ENCODE data around the gene DOC2B.
A peak's percentile ranks its signal among the peaks of the same experiment; 100 is the strongest.

DOC2B gene

DNA sequence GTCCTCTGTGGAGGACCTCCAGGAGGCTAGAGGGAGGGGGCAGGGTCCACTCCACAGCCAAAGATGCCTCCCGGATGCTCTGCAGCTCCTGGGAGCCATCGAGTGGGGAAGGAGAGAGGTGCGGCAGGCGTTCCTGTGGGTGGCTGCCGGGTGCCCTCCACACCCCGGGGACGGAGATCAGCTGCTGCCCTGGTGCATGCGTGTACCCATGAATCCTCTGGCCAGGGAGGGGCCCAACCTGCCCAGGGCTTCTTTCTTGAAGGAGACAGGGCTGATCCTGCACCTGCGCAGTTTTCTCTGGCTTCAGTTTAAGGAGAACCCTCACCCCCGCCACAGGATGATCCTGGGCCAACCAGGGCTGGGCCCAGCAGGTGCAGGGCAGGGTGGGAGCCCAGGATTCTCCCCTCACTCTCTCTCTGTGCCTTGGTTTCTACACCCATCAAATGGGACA lies 33.5 kb upstream of the DOC2B start:
- Histone ChIP-seq H3K4me2 (ENCODE audit: low read length) (peak overlapping the region; percentile 66; the same call in 1 of the 2 replicates), H3K4me1 (ENCODE audit: insufficient read depth, low read length, severe bottlenecking) (peaks cover 13% of the 10 kb centered on the region), H3K79me2 (ENCODE audit: insufficient read depth, low read length) (no peaks in the 10 kb centered on the region), H3K9me2 (ENCODE audit: low read depth, low read length) (no peaks in the 10 kb centered on the region), H3K9me3 (ENCODE audit: low read length) (no peaks in the 10 kb centered on the region), H2AFZ (ENCODE audit: low read length) (no peak overlapping the region), H3F3A (ENCODE audit: insufficient read depth, low read length) (no peaks in the 10 kb centered on the region), H3K27me3 (ENCODE audit: insufficient read depth, low read length) (no peaks in the 10 kb centered on the region), H3K36me3 (ENCODE audit: insufficient read depth, low read length) (no peaks in the 10 kb centered on the region), H3K4me3 (ENCODE audit: low read depth, low read length, poor library complexity, severe bottlenecking) (peak overlapping the region; percentile 43), H3K27ac (ENCODE audit: low read depth, low read length, poor library complexity, severe bottlenecking) (no peak overlapping the region), H3K9ac (ENCODE audit: low read length) (no peak overlapping the region), H4K20me1 (ENCODE audit: insufficient read depth, low read length) (no peaks in the 10 kb centered on the region)
- TF ChIP-seq EZH2 (IDR thresholded peaks at IDR 0.05; ENCODE audit: borderline replicate concordance, low read length): no peak
- TF ChIP-seq, protein P1, sequence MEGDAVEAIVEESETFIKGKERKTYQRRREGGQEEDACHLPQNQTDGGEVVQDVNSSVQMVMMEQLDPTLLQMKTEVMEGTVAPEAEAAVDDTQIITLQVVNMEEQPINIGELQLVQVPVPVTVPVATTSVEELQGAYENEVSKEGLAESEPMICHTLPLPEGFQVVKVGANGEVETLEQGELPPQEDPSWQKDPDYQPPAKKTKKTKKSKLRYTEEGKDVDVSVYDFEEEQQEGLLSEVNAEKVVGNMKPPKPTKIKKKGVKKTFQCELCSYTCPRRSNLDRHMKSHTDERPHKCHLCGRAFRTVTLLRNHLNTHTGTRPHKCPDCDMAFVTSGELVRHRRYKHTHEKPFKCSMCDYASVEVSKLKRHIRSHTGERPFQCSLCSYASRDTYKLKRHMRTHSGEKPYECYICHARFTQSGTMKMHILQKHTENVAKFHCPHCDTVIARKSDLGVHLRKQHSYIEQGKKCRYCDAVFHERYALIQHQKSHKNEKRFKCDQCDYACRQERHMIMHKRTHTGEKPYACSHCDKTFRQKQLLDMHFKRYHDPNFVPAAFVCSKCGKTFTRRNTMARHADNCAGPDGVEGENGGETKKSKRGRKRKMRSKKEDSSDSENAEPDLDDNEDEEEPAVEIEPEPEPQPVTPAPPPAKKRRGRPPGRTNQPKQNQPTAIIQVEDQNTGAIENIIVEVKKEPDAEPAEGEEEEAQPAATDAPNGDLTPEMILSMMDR (IDR thresholded peaks at IDR 0.05; ENCODE audit: low read length): no peak

DNA sequence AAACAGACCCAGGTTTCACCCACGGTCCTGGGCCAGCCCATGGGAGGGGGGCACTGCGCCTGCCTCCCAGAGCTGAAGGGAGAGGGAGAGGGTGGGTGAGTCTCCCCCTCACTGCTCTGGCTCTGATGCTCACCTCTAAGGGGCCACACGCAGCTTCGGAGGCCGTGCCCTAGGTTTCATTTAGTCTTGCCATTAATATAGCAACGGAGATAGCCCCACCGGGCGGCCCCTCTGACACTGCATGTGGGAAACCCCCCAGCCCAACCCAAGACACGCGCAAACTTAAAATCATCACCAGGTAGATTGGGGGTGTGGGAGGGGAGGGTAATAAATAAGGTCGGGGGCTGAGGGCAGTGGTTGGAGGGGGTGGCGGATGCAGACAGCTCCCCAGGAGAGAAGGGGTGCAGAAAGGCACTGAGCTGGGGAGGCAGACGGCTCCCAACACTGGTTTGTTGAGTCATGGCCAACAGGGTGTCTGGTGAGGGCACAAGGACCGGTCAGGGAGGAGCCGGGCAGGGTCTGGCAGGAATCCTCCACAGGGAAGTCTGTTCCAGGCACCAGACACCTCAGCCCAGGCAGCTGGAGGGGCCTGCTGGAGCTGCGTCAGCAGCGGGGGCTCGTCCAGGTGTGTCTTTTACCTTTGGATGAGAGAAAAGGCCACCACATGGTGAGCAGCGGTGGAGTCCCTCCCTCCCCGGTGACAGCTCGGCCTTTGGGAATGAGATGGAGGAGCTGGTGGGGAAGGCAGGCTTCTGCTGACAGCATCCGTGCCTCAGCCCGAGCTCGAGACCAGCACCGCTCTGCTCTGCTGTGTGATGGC lies 32.0 kb upstream of the DOC2B start:
- H3K4me3 ChIP-seq (ENCODE audit: low read depth, low read length, poor library complexity, severe bottlenecking): no peak overlapping the region
- no peak overlapping the region for H3K27ac ChIP-seq (ENCODE audit: low read depth, low read length, poor library complexity, severe bottlenecking)
- H3K4me1 ChIP-seq (ENCODE audit: insufficient read depth, low read length, severe bottlenecking): peaks cover 13% of the 10 kb centered on the region
- no peaks in the 10 kb centered on the region for H3K9me2 ChIP-seq (ENCODE audit: low read depth, low read length)
- H3K36me3 ChIP-seq (ENCODE audit: insufficient read depth, low read length): no peaks in the 10 kb centered on the region
- no peak overlapping the region for H3K4me2 ChIP-seq (ENCODE audit: low read length)
- no peaks in the 10 kb centered on the region for H3K79me2 ChIP-seq (ENCODE audit: insufficient read depth, low read length)
- no peak overlapping the region for H2AFZ ChIP-seq (ENCODE audit: low read length)
- TF ChIP-seq, protein P1 (IDR thresholded peaks at IDR 0.05; ENCODE audit: low read length): no peak
- TF ChIP-seq EZH2 (IDR thresholded peaks at IDR 0.05; ENCODE audit: borderline replicate concordance, low read length): no peak
- no peaks in the 10 kb centered on the region for H4K20me1 ChIP-seq (ENCODE audit: insufficient read depth, low read length)
- no peaks in the 10 kb centered on the region for H3K27me3 ChIP-seq (ENCODE audit: insufficient read depth, low read length)
- H3K9ac ChIP-seq (ENCODE audit: low read length): no peak overlapping the region
- no peaks in the 10 kb centered on the region for H3F3A ChIP-seq (ENCODE audit: insufficient read depth, low read length)
- H3K9me3 ChIP-seq (ENCODE audit: low read length): no peaks in the 10 kb centered on the region

DNA sequence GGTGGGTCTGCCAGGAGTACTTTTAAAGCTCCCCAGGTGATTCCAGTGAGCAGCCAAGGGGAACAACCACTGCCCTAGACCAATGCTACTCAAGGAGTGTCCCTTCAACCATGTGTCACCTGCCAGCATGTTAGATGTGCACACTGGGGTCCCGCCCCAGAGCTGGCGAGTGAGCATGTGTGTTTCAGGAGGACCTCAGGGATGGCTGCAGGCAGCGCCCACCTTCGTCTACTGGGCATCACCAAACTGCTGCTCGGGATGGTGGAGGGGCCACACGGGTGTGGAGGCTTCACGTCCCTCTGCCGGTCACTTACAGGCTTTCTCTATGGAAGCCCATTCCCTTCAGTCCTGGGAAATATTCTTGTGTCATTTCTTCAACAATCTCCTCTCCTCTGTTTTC lies 29.0 kb upstream of the DOC2B start:
- no peaks in the 10 kb centered on the region; the same call in 1 of the 2 replicates for H3K36me3 ChIP-seq (ENCODE audit: insufficient read depth, low read length)
- H3F3A ChIP-seq (ENCODE audit: insufficient read depth, low read length): no peaks in the 10 kb centered on the region
- no peak for TF ChIP-seq EZH2 (IDR thresholded peaks at IDR 0.05; ENCODE audit: borderline replicate concordance, low read length)
- TF ChIP-seq, protein P1 (IDR thresholded peaks at IDR 0.05; ENCODE audit: low read length): no peak
- no peak overlapping the region for H3K9ac ChIP-seq (ENCODE audit: low read length)
- no peaks in the 10 kb centered on the region for H4K20me1 ChIP-seq (ENCODE audit: insufficient read depth, low read length)
- no peaks in the 10 kb centered on the region for H3K79me2 ChIP-seq (ENCODE audit: insufficient read depth, low read length)
- H3K27me3 ChIP-seq (ENCODE audit: insufficient read depth, low read length): no peaks in the 10 kb centered on the region
- peaks cover 4% of the 10 kb centered on the region for H3K4me1 ChIP-seq (ENCODE audit: insufficient read depth, low read length, severe bottlenecking)
- H2AFZ ChIP-seq (ENCODE audit: low read length): no peak overlapping the region
- no peak overlapping the region for H3K4me3 ChIP-seq (ENCODE audit: low read depth, low read length, poor library complexity, severe bottlenecking)
- no peaks in the 10 kb centered on the region for H3K9me3 ChIP-seq (ENCODE audit: low read length)
- no peak overlapping the region for H3K27ac ChIP-seq (ENCODE audit: low read depth, low read length, poor library complexity, severe bottlenecking)
- no peak overlapping the region for H3K4me2 ChIP-seq (ENCODE audit: low read length)
- H3K9me2 ChIP-seq (ENCODE audit: low read depth, low read length): no peaks in the 10 kb centered on the region

All from OCI-LY1 (cell line).